Stimulated activated CD8-positive, alpha-beta memory T cell treated with anti-CD3 and anti-CD28 coated beads, Interleukin-15, amount 100 ng/mL, for 24 hours (primary cell): ENCODE results near the gene OR1I1.
"Not testable (repeated sequence)": the region's sequence is repeated elsewhere in the genome, so short reads cannot be mapped to it uniquely, and the experiment has no call there.

ENCODE experiments used
- DNase-seq: peaks from one replicate; pipeline ENCODE4 v3.0.0-alpha.2; 2020; ENCODE audit warnings: low read depth

OR1I1 gene

GRCh38 chr19:15081911-15082310 lies at the start of gene OR1I1:
Gene OR1I1 (plus strand): TSS chr19:15082211. CDS start chr19:15087066, 4,855 bp downstream.
- no peak for DNase-seq

GRCh38 chr19:15035795-15036311 lies 46.2 kb upstream of the OR1I1 start:
- DNase-seq: no peak

- DNase-seq: no peak
Measured at GRCh38 chr19:15037586-15037985, 44.4 kb upstream of the OR1I1 start.

GRCh38 chr19:15038294-15038693 lies 43.7 kb upstream of the OR1I1 start:
- no peak for DNase-seq

- DNase-seq: no peak
Measured at GRCh38 chr19:15042003-15042402, 40.0 kb upstream of the OR1I1 start.

- no peak for DNase-seq
Measured at GRCh38 chr19:15042826-15043225, 39.2 kb upstream of the OR1I1 start.

GRCh38 chr19:15045506-15045905 lies 36.5 kb upstream of the OR1I1 start:
- no peak for DNase-seq

- no peak for DNase-seq
Measured at GRCh38 chr19:15047680-15048079, 34.3 kb upstream of the OR1I1 start.

GRCh38 chr19:15048128-15048527 lies 33.9 kb upstream of the OR1I1 start:
- no peak for DNase-seq

GRCh38 chr19:15048885-15049541 lies 33.0 kb upstream of the OR1I1 start, which contains the start of gene CASP14:
Gene CASP14 (plus strand): TSS chr19:15049480. CDS start chr19:15052252, 2,772 bp downstream.
- no peak for DNase-seq

- no peak for DNase-seq
Measured at GRCh38 chr19:15050639-15051038, 31.4 kb upstream of the OR1I1 start.

GRCh38 chr19:15062036-15062435 lies 20.0 kb upstream of the OR1I1 start:
- no peak for DNase-seq

- DNase-seq: not testable (repeated sequence)
Measured at GRCh38 chr19:15070386-15070785, 11.6 kb upstream of the OR1I1 start.

GRCh38 chr19:15072930-15073647 lies 8.9 kb upstream of the OR1I1 start:
- DNase-seq: no peak

GRCh38 chr19:15074371-15074770 lies 7.6 kb upstream of the OR1I1 start:
- DNase-seq: no peak

GRCh38 chr19:15075806-15076205 lies 6.2 kb upstream of the OR1I1 start:
- no peak for DNase-seq

- DNase-seq: not testable (repeated sequence)
Measured at GRCh38 chr19:15080002-15080401, 2.0 kb upstream of the OR1I1 start.

- no peak for DNase-seq
Measured at GRCh38 chr19:15087182-15087581, 5.2 kb downstream of the OR1I1 start.

GRCh38 chr19:15091918-15092753 lies 10.1 kb downstream of the OR1I1 start:
- DNase-seq: no peak

- DNase-seq: no peak
Measured at GRCh38 chr19:15093001-15093400, 11.0 kb downstream of the OR1I1 start.

- no peak for DNase-seq
Measured at GRCh38 chr19:15096223-15096622, 14.2 kb downstream of the OR1I1 start.

GRCh38 chr19:15097980-15098379 lies 16.0 kb downstream of the OR1I1 start:
- not testable (repeated sequence) for DNase-seq
